Mucosa of gallbladder (tissue), 1 donor: ENCODE results near the gene SHC3. TPM values are rescaled to one million over a fixed set of nuclear protein-coding genes. Genes with fewer than 3 reads are reported as not detected.

ENCODE experiments used
- DNase-seq: peaks from one replicate; pipeline ENCODE4 v3.0.0-alpha.2; 2020; ENCODE audit warnings: low spot score
- total RNA-seq: library from RNA; stranded (reverse); gene quantifications from one replicate; pipeline ENCODE4 v1.2.1, GENCODE V29; 2021
- donor health status: DM: no; HTN: no; CAD: no.

The SHC3 gene
- total RNA-seq, 1 donor from 2014 or later, result 1.7 TPM

DNA sequence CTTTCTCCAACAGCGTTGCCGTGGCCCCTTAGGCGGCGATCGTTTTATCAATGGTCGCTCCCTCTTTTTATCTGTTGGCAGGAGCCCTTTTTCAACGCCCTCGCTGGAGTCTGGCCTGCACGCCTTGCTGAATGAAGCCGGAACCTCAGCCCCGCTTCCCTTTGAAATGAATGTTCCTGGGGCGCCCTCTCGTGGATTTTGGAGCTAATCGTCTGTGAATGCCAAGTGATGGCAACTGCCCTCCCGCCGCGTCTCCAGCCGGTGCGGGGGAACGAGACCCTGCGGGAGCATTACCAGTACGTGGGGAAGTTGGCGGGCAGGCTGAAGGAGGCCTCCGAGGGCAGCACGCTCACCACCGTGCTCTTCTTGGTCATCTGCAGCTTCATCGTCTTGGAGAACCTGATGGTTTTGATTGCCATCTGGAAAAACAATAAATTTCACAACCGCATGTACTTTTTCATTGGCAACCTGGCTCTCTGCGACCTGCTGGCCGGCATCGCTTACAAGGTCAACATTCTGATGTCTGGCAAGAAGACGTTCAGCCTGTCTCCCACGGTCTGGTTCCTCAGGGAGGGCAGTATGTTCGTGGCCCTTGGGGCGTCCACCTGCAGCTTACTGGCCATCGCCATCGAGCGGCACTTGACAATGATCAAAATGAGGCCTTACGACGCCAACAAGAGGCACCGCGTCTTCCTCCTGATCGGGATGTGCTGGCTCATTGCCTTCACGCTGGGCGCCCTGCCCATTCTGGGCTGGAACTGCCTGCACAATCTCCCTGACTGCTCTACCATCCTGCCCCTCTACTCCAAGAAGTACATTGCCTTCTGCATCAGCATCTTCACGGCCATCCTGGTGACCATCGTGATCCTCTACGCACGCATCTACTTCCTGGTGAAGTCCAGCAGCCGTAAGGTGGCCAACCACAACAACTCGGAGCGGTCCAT, 177.4 kb downstream of the SHC3 start:
- peak; percentile 89 for DNase-seq

DNA sequence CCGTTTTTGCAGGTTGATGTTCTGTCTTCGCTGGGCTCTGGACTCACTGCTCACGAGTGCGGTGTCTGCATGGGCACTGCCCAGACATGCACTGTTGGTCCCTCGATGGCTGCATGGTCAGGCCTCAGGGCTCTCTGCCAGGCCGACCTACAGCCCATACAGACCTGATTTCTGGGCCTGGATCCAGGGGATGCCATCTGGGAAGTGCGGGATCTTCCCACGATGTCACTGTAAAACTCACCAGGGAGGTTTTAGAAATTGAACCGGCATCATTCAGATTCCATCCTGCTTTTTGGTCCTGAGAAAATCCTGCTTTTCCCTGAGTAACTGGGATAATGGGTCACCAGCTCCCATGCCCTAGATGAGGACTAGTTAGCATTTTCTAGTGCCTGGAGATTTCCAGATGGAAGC, 178.2 kb downstream of the SHC3 start:
- no peak for DNase-seq

DNA sequence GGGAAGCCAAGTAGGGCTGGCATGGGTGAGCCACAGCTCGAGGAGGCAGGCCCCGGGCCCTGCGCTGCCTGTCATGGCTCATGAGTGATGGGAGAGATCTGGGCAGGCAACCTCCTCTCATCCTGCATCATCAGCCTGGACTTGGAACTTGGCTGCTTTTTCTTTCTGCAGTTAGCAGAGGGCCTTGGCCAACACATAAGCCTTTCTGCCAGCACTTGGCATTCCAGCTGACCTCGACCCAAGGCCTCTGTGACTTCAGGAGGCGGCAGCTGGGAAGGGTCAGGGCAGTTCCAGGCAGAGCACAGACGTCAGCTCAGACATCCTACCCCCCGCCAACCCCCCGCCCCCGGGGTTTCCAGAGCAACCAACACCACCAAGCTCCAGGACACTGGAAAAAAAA, 179.7 kb downstream of the SHC3 start:
- peak; percentile 51 for DNase-seq

DNA sequence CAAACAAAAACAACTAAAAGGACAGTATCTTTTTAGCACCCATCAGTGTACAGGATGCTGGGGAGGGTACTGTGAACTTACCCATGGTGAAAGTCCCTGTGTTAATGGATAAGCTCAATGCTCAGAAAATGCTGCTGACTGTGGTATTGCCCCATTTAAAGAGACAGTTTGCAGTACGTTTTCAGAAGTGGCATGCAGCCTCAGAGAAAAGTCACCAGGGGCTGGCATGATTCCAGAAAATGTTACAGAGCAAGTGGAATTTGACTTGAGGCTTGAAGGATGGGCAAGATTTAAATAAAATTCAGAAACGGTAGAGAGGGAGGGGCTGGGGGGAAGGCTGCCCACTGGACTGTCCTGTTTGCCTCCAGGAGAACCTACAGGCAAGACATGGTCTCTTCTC, 180.1 kb downstream of the SHC3 start:
- DNase-seq, result no peak

DNA sequence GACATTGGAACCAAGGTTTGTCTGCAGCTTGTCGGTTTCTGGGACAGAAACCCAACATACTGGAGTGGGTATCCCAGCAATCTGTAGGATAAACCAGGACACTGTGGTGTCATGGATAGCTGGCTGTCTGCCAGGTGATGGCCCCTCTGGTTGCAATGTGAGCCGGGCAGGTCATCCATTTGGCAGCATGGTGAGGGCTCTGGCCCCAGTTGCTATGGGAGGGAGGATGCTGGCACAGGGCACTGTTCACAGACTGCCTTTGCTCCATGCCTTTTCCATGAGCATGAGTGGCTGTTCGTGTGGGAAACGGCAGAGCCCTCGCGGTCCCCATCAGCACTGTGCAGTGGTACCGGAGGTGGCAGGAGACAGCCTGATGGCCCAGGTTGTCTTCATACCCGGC, 181.0 kb downstream of the SHC3 start:
- no peak for DNase-seq

DNA sequence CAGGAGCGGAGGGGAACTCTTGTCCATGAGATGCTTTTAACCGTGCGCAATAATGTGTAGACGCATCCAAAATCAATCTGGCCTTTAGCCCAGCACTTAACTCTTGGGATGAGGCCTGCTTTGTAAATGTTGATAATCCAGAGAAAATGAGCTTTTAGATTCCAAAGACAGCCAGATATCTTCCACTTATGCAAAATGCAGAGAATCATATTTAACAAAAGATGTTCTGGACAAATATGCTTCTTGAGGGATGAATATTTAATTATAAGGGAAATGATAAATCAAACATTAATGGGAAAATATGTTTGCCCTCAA, 181.7 kb downstream of the SHC3 start:
- DNase-seq, result no peak

DNA sequence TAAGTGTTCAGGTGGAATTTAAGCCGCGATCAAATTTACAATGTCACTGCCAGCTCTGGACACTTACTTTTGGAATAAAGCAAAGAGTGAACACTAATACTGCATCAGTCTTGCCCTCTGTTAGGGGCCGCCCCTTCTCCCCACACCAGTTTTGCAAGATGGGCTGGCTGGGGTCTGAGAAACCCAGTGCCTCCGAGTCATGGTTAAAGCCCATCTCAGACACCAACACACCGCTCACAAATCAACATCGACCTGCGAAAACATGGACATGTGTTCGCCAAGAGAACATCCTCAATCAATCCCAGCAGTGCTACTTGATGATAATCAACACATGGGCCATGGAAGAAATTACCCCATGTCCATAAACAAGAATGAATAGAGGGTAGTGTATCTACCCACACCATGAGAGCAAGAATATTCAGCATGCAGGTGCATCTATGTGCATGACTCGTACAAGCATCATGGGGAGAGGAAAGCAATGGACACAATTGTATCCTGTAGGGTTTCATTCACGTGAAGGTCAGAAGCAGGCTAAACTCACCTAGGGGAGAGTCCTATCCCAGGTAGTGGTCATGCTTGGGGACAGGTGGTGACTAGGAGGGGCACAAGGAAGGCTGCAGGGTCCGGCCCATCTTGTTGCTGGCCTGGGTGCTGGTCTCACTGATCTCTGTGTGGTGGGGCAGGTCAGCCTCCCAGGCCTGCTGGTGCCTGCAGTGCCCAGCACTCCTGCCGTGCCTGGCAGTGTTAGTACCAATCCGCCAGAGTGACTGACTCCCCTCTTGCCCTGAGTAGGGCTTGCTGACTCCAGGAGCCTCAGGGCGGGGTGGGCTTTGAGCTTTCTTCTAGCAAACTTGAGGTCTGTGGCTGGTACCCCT, 182.3 kb downstream of the SHC3 start:
- DNase-seq, result no peak

DNA sequence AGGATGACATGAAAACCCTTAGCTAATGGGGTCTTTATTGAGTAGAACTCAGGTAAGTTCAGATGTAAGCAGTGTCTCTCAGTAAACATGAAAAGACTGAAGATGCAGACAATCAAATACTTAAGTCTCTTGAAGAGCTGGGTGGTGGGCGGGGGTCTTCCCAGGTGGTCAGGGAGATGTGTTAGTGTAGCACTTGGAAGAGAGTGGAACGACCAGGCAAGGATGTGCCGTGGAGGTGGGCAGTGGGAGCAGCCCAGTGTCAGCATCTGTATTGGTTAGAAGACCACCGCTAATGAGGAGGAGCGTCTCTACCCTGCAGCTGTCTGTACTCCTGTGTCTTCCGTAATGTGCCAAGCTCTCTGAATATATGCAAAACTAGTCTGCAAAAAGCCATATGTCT, 183.0 kb downstream of the SHC3 start:
- no peak for DNase-seq

DNA sequence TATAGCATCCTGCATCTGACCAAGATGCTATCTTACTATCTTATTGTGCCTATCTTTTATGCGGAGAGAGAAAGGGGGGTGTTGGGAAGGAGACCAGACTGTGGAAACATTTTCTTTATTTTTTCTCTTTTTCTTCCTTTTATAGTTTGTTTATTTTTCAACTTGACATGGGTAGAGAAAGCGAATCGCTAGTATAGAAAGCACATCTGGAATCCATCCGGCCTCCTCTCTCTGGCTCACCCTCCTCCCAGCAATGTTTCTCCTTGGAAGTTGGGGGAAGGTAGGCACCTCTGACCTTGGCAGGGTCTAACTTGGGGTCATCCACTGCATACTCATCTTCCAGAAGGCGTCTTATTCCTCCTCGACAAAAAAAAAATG, 183.4 kb downstream of the SHC3 start:
- no peak for DNase-seq

DNA sequence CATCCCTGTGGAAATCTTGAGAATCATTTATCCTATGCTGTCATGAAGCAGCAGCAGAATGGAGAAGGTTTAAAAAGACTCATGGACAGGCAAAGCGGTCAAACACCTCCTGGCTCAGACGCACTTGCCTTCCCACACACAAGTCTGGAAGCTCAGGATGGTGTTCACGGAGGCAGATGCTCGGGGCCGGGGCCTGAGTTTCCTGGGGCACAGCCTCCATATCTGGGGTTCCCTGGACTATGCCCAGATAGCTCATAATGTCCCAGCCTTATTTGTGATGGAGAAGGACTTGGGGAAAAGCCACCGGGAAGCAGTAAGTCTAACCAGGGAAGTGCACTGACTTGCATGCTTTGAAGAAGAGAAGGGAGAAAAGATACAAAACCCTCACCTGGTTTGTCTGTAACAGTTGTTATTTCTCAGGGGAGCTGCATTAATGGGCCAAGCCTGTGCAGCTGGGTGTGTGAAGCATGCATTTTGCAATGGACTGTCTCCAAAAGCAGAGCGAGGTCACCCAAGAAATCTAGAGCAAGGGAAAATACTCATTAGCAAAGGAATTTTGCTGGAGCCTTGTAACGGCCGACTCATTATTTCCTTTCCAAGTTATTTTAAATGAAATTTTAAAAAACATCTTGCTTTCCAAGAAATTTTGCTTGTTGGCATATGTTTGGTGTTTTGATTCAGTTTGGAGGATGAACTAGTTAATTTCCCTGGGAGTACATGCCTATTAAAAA, 184.0 kb downstream of the SHC3 start:
- DNase-seq, result no peak

DNA sequence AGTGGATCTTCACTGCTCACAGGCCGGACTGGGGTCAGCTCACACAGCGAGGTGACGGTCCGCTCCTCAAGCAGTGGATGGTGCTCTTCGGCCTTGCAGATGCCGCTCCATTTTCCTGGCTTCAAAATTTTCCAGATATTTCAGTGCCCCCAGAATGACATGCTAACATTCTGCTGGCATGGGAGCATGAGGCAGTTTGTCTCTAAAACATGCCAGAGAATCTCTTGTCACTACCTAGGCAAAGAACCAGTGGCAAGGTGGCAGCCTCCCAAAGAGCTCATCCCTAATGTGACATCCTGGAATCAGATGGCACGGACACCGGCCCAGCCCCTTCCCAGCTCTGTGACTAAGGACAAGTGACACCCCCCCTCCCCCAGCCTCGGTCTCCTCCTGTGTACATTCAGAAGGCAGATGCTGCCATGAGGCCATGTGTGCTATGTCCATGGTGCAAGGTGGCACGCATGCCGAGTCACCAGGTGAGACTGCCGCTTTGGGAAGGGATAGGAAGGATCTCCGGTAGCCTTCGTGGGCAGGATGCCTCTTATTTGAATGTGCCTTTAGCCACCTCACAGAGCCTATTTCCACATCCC, 184.7 kb downstream of the SHC3 start:
- DNase-seq, result no peak

DNA sequence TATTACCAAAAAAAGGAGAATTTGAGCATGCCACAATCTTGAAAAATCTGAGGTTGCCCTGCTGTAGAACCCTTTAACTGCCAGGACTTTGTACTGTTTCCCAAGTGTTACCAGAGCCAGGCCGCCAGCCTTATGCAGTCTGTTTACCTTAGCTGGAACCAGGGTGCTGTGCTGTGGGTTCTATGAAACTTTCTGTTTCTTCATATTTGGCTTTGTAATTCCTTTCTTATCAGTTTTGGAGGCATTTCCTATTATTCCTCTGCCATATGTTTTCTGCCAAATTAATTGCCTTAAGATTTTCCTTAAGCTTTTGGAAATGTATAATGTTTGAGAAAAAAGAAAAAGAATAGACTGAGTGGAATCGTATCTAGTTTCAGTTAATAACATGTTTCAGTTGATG, 185.3 kb downstream of the SHC3 start:
- no peak for DNase-seq

DNA sequence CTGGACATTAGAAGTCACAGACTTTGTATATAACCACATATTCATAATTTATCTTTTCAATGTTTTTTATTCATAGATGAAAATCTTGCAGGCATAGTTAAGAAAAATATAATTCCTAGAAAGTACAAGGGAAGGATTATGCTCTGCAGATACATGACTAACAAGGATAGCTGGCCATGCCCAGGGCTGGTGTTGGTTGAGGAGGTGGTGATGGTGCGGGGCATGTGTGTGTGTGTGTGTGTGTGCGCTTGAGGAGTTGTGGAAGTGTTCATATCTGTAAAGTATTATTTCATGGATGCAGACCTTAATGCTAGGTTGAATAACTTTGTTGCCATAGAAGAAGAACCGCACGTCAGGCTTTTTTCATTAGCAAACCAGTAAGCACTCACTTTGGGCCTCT, 186.1 kb downstream of the SHC3 start:
- DNase-seq, result no peak

DNA sequence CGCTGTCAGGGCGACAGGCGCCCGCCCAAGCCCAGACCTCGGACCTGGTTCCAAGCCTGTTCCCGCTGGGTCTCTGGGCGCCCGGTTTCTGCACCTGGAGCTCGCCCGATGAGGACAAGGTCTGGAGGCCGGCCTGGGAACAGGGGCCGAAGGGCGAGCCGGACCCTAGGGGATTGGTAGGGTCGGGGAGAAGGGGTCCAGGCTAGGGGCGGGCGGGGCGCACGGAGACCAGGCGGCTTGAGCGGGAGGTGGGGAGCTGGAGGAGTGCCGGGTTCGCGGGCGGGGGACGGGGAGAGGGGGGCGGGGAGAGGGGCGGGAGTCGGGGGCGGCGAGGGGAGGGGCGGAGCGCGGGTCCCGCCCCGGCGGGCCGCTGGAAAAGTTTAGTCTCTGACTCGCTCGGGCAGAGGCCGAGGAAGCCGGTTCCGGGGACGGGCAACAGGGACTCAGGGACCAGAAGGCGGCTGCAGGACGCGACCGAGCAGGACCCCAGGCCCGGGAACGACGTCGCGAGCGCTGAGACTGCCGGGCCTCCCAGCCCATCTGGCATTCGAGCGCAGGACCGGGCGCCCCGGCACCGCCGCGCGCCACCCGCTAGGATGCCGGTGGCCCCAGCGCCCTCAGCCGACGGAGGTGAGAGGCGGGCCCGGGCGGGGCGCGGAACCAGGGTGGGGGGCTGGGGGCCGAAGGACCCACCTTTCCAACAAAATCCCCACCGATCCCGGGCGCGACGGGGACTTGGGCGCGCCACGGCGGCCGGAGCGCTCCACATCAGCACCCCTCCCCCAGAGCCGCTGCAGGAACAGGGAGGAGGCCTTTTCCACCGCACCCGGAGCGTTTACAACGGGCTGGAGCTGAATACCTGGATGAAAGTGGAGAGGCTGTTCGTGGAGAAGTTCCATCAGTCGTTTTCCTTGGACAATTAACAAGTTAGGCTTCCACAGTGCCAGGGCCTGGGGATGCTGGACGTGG, 187.3 kb downstream of the SHC3 start, which contains the start of gene S1PR3:
TSS of gene S1PR3 (plus strand) at position 403 of the 969 bp plus-strand sequence. CDS start 9,733 bp downstream, outside the sequence.
- DNase-seq, result peak; percentile 39

DNA sequence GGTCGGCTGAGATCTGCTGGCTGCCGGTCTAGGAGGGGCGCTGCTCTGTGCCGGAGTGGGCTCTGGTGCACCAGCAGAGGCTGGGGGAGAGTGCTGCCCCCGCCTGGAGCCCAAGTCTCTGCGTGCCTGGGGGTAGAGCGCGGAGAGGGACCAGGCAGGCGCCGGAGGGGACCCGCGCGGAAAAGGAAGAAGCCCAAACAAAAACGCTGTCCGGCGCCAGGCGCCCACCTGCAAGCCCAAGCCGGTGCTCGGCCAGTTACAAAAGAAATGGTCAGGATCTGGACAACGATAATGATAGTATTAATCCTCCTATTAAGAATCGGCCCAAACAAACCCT, 187.9 kb downstream of the SHC3 start:
- DNase-seq, result no peak

DNA sequence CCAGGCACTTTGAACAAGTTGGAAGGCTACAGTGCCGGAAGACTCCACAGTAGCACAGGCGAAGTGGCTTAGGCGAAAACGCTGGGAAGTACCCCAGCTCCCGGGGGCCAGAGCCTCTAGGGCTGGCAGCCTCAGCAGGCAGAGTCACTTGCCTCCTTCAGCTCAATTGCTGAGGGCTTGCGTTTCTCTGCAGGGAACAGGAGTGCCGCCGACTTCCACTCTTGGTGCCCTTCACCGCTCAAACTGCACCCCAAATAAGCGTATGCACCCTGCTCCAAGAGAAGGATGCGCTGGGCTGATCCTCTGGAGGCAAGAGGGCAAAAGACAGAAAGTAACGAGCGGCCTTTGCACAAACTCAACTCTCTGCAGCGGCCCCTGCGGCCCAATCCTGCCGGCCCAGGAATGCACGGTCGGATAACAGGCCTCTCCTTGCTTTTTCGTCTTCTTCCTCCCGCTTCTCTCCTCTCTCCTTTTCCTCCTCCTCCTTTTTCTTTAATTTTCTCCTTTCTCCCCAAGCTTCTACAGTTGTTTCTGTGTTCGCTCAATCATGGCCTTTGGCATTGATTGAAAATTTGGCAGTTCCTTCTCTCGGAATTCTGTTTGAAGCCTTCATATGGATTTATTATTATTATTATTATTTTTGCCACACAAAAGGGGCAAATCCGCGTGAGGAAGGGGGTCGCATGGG, 188.4 kb downstream of the SHC3 start:
- DNase-seq, result no peak

DNA sequence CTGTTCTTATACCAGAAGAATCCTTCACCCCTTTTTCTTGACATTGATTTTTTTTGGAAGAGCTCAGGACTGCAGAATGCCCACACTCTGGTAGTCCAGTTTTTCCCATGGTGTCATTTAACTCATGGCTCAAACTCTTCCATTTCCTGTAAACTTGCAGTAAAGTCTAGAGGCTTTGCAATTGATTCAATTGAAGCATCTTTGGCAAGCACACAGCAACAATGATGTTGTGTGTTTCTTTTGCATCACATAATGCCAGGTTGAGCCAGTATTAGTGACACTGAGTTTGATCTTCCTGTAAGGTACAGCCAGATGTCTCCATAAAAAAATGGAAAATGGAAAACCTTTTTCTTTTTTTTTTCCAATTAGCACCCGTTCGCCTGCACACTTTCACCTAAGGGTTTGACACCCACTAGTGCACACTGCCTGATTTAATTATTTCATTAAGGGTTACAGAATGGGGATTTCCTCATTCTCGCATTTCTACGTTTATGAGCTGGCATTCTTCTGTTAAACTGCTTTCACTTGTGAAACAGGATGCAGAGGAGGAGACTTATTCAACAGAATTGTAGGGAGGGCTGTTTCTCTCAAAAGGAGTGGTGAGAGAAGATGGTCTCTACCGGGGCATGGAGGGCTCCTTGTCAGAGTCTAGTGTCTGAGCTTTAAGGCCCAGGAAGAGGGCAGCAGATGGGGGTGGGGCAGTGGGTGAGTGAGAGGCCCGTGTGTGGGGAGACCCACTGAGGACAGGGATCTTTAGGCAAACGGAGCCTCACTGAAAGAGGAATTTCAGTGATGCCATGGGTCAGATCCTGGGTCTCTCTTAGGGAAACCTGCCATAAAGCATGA, 189.6 kb downstream of the SHC3 start:
- no peak for DNase-seq

DNA sequence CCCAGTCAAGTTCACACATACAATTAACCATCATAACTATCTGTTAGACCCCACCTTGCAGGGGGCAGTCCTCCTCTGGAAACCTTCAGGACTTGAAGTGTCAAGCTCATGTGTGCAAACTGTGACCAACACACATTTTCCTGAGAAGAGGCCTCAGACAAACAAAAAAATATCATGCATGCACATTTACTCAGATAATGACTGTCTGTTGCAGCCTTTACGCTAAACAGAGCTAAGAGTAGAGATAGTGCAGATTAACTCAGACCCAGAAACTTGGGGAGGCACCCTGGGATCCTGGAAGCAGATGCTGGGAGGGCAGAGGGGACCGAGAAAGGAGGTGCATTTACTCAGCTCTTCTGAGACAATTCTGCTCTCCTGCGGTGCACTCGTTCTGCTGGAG, 191.0 kb downstream of the SHC3 start:
- DNase-seq, result no peak

DNA sequence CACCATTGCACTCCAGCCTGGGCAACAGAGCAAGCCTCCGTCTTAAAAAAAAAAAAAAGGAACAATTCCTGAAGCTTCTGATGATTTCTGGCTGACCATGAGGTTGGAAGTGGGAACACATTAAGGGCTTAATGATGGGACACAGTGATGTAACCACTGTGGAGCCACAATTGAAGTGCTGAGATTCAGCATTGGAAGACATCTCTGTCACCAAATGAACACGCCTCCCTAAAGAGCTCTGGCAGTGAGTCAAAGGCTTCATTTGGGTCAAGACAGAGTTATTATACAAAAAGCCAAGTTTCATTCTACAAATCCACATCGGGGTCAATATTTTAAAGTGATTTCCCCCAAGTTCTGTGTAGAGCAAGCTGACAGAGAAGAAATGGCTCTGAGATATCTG, 191.8 kb downstream of the SHC3 start:
- DNase-seq, result no peak
